Body of pancreas (tissue), 4 donors: Measurements from ENCODE around the gene COL23A1.

Experiments
- CTCF ChIP-seq, 7 experiments: fragments of 450-650 bp in 4 of 7; fragments of 200-600 bp in 3 of 7; sonication (generic) in 3 of 7; IDR thresholded peaks; one replicate each; pipeline ENCODE4 v1.5.1; 2016 to 2019; ENCODE audit warnings: antibody characterized with exemption in 7 of 7
- POLR2A ChIP-seq, 3 donors: fragments of 450-650 bp; IDR thresholded peaks; one replicate each; pipeline ENCODE4 v1.6.1; 2016; ENCODE audit warnings: antibody characterized with exemption in 3 of 3, mild to moderate bottlenecking in 2 of 3

- TF ChIP-seq POLR2A (IDR thresholded peaks at IDR 0.05) (no peak), CTCF (IDR thresholded peaks at IDR 0.05) (no peak)
Observed at GRCh38 chr5:178267876-178268275, 322.3 kb downstream of the COL23A1 start.
